ENCODE data around the gene ADD3. TPM values are rescaled to one million over a fixed set of nuclear protein-coding genes. Genes with fewer than 3 reads are reported as not detected.
A peak's percentile ranks its signal among the peaks of the same experiment; 100 is the strongest.

The ADD3 gene
- polyA plus RNA-seq, 3 donors = 94.8 to 126 (median 111) TPM

- H3K79me2 ChIP-seq (ENCODE audit: insufficient read depth, low read length) = no peaks in the 10 kb centered on the region
- no peak overlapping the region for H3K27ac Mint-ChIP-seq
- no peak overlapping the region for H3K27ac ChIP-seq (ENCODE audit: low read depth in 1 of 2, low read length in 2 of 2)
- H3K9me3 ChIP-seq (replicated peaks in 1 of 2; ENCODE audit: control insufficient read depth in 1 of 2, insufficient read depth in 1 of 2, low read length in 2 of 2) = no peaks in the 10 kb centered on the region
- H3K4me1 Mint-ChIP-seq = peaks cover 67% of the 10 kb centered on the region
- peaks cover 0 to 2% (median 0%) of the 10 kb centered on the region in 7 donors for H3K9me3 Mint-ChIP-seq
- H3K4me2 ChIP-seq (replicated peaks; ENCODE audit: extremely low read depth, low read length, poor library complexity, severe bottlenecking) = no peak overlapping the region
- no peak overlapping the region for H3K9ac ChIP-seq (ENCODE audit: insufficient read depth, low read length, poor library complexity, severe bottlenecking)
- no peak overlapping the region for H3K4me3 ChIP-seq (replicated peaks in 1 of 3; ENCODE audit: low read depth in 2 of 3, low read length in 3 of 3)
- no peaks in the 10 kb centered on the region for H4K20me1 ChIP-seq (ENCODE audit: insufficient read depth, low read length)
- H3K4me3 Mint-ChIP-seq = no peak overlapping the region
- peaks cover 64 to 71% of the 10 kb centered on the region in 2 donors for H3K4me1 ChIP-seq (ENCODE audit: control insufficient read depth in 1 of 2, insufficient read depth in 2 of 2, low read length in 2 of 2)
- no peak overlapping the region for H2AFZ ChIP-seq (ENCODE audit: insufficient read depth, low read depth, low read length, poor library complexity, severe bottlenecking)
- no peaks in the 10 kb centered on the region for H3K36me3 Mint-ChIP-seq
- H3K36me3 ChIP-seq (replicated peaks in 1 of 2; ENCODE audit: control insufficient read depth in 1 of 2, insufficient read depth in 2 of 2, low read length in 2 of 2) = no peaks in the 10 kb centered on the region
- H3K27me3 Mint-ChIP-seq (ENCODE audit: low read depth in 3 of 3) = peaks cover 11 to 18% (median 17%) of the 10 kb centered on the region in 3 donors
- peaks cover 2 to 4% of the 10 kb centered on the region in 2 donors for H3K27me3 ChIP-seq (ENCODE audit: control insufficient read depth in 2 of 2, insufficient read depth in 2 of 2, low read length in 2 of 2)
- intact Hi-C loops (cut with micrococcal nuclease) = no loop called here
- peak in 1 of 3 donors; percentile 34 for DNase-seq
- no peak for TF ChIP-seq CTCF (IDR thresholded peaks at IDR 0.05)
These were observed 152.7 kb downstream of the ADD3 start for GRCh38 chr10:110160522-110160921.

- TF ChIP-seq CTCF (IDR thresholded peaks at IDR 0.05) = no peak
- H2AFZ ChIP-seq (ENCODE audit: insufficient read depth, low read depth, low read length, poor library complexity, severe bottlenecking) = no peak overlapping the region
- H3K27me3 ChIP-seq (ENCODE audit: control insufficient read depth in 2 of 2, insufficient read depth in 2 of 2, low read length in 2 of 2) = peaks cover 13 to 23% of the 10 kb centered on the region in 2 donors
- H4K20me1 ChIP-seq (ENCODE audit: insufficient read depth, low read length) = no peaks in the 10 kb centered on the region
- peak overlapping the region in 1 of 2 donors; percentile 55 for H3K4me3 Mint-ChIP-seq
- no peaks in the 10 kb centered on the region for H3K79me2 ChIP-seq (ENCODE audit: insufficient read depth, low read length)
- no peaks in the 10 kb centered on the region for H3K36me3 Mint-ChIP-seq
- H3K4me1 Mint-ChIP-seq = peaks cover 47% of the 10 kb centered on the region
- H3K9me3 Mint-ChIP-seq = peaks cover 0 to 2% (median 2%) of the 10 kb centered on the region in 7 donors
- no peak overlapping the region for H3K27ac ChIP-seq (ENCODE audit: low read depth in 1 of 2, low read length in 2 of 2)
- intact Hi-C loops (cut with micrococcal nuclease) = no loop called here
- peaks cover 43 to 52% of the 10 kb centered on the region in 2 donors for H3K4me1 ChIP-seq (ENCODE audit: control insufficient read depth in 1 of 2, insufficient read depth in 2 of 2, low read length in 2 of 2)
- 7% methylated on average over 3 of the region's 6 CpGs for WGBS (ENCODE audit: insufficient coverage)
- H3K27me3 Mint-ChIP-seq (ENCODE audit: low read depth in 3 of 3) = peaks cover 22 to 33% (median 28%) of the 10 kb centered on the region in 3 donors
- no peaks in the 10 kb centered on the region for H3K9me3 ChIP-seq (replicated peaks in 1 of 2; ENCODE audit: control insufficient read depth in 1 of 2, insufficient read depth in 1 of 2, low read length in 2 of 2)
- H3K4me3 ChIP-seq (replicated peaks in 1 of 3; ENCODE audit: low read depth in 2 of 3, low read length in 3 of 3) = peak overlapping the region in 1 of 3 experiments; percentile 8
- H3K27ac Mint-ChIP-seq = peak overlapping the region in 4 of 7 donors; percentile 8 to 78 (median 32)
- no peaks in the 10 kb centered on the region for H3K36me3 ChIP-seq (replicated peaks in 1 of 2; ENCODE audit: control insufficient read depth in 1 of 2, insufficient read depth in 2 of 2, low read length in 2 of 2)
- H3K9ac ChIP-seq (ENCODE audit: insufficient read depth, low read length, poor library complexity, severe bottlenecking) = no peak overlapping the region
- DNase-seq = peak in 2 of 3 donors; percentile 59 to 66
- H3K4me2 ChIP-seq (replicated peaks; ENCODE audit: extremely low read depth, low read length, poor library complexity, severe bottlenecking) = peak overlapping the region; percentile 15
These were observed 155.0 kb downstream of the ADD3 start for GRCh38 chr10:110162741-110163145.

All from CD14-positive monocyte (primary cell).